Liver (tissue), 9 donors: ENCODE data around the gene NDFIP2. TPM values are rescaled to one million over a fixed set of nuclear protein-coding genes. Genes with fewer than 3 reads are reported as not detected.

Experiments used
- DNase-seq: peaks from one replicate; pipeline ENCODE4 v3.0.0-alpha.2; 2017; ENCODE audit warnings: low spot score
- H3K27ac ChIP-seq, 2 donors: one replicate each; pipeline ENCODE4 v1.7.0; 2013; ENCODE audit warnings: inconsistent platforms in 2 of 2, low read length in 2 of 2, control low read depth in 1 of 2, low read depth in 1 of 2, mild to moderate bottlenecking in 1 of 2
- H3K27me3 ChIP-seq, 4 donors: one replicate each; pipeline versions ENCODE4 v1.6.1 to v1.7.0; 2013; ENCODE audit warnings: low read length in 3 of 4, inconsistent platforms in 1 of 4, mild to moderate bottlenecking in 1 of 4, moderate library complexity in 1 of 4; ENCODE audit not compliant: control insufficient read depth in 4 of 4, insufficient read depth in 4 of 4
- H3K36me3 ChIP-seq, 4 donors: one replicate each; pipeline versions ENCODE4 v1.6.1 to v1.7.0; 2013; ENCODE audit warnings: low read length in 3 of 4, mild to moderate bottlenecking in 3 of 4, low read depth in 1 of 4, moderate library complexity in 1 of 4; ENCODE audit not compliant: control insufficient read depth in 4 of 4, insufficient read depth in 3 of 4
- H3K4me1 ChIP-seq, 4 donors: one replicate each; pipeline versions ENCODE4 v1.6.1 to v1.7.0; 2013; ENCODE audit warnings: low read length in 3 of 4, mild to moderate bottlenecking in 3 of 4, moderate library complexity in 1 of 4; ENCODE audit not compliant: control insufficient read depth in 4 of 4, insufficient read depth in 4 of 4
- H3K4me3 ChIP-seq, 3 donors: one replicate each; pipeline versions ENCODE4 v1.6.1 to v1.7.0; 2013; ENCODE audit warnings: low read length in 3 of 3, control low read depth in 1 of 3, low read depth in 1 of 3, mild to moderate bottlenecking in 1 of 3
- H3K9ac ChIP-seq, 2 donors: one replicate each; pipeline ENCODE4 v1.7.0; 2013; ENCODE audit warnings: low read length in 2 of 2, mild to moderate bottlenecking in 2 of 2, moderate library complexity in 2 of 2, control low read depth in 1 of 2, low read depth in 1 of 2
- H3K9me3 ChIP-seq, 4 donors: one replicate each; pipeline versions ENCODE4 v1.6.1 to v1.7.0; 2013; ENCODE audit warnings: low read length in 3 of 4; ENCODE audit not compliant: control insufficient read depth in 4 of 4
- CTCF ChIP-seq: fragments of 150-350 bp; IDR thresholded peaks from 2 replicates; pipeline ENCODE4 v1.5.1; 2017; ENCODE audit warnings: improper control_type of control experiment, low read depth, low read length; ENCODE audit not compliant: missing input control
- EGR1 ChIP-seq, 2 donors: IDR thresholded peaks; 2 replicates each; pipeline ENCODE4 v1.6.1; 2016 to 2018; ENCODE audit warnings: antibody characterized with exemption in 2 of 2, low read depth in 2 of 2
- FOXA1 ChIP-seq: IDR thresholded peaks from 2 replicates; pipeline ENCODE4 v1.6.1; 2016; ENCODE audit warnings: antibody characterized with exemption
- GABPA ChIP-seq, 2 donors: IDR thresholded peaks in 1 of 2; conservative IDR thresholded peaks in 1 of 2; 2 replicates each; pipeline ENCODE4 v1.6.1; 2016; ENCODE audit warnings: antibody characterized with exemption in 2 of 2, mild to moderate bottlenecking in 1 of 2, moderate library complexity in 1 of 2
- HNF4G ChIP-seq: IDR thresholded peaks from 2 replicates; pipeline ENCODE4 v1.6.1; 2016; ENCODE audit warnings: antibody characterized with exemption
- MAX ChIP-seq: IDR thresholded peaks from 2 replicates; pipeline ENCODE4 v1.6.1; 2016; ENCODE audit warnings: antibody characterized with exemption
- NR2F2 ChIP-seq: IDR thresholded peaks from 2 replicates; pipeline ENCODE4 v1.6.1; 2016; ENCODE audit warnings: antibody characterized with exemption
- RXRA ChIP-seq, 2 donors: IDR thresholded peaks; 2 replicates each; pipeline ENCODE4 v1.6.1; 2017 to 2018; ENCODE audit warnings: antibody characterized with exemption in 2 of 2, mild to moderate bottlenecking in 1 of 2
- SP1 ChIP-seq: IDR thresholded peaks from 2 replicates; pipeline ENCODE4 v1.6.1; 2018; ENCODE audit warnings: antibody characterized with exemption, mild to moderate bottlenecking
- YY1 ChIP-seq: IDR thresholded peaks from 2 replicates; pipeline ENCODE4 v1.6.1; 2016; ENCODE audit warnings: antibody characterized with exemption, mild to moderate bottlenecking
- WGBS: extraction: QIAGEN DNeasy Blood & Tissue Kit; methylation state at CpG from one replicate; pipeline ENCODE4 v1.1.7; 2013; 5-methylcytosine and 5-hydroxymethylcytosine counted together
- polyA plus RNA-seq, 2 donors: library from polyadenylated mRNA; stranded (reverse) in 1 of 2; unstranded in 1 of 2; fragments of 200-250 nt in 1 of 2; fragments of >200 nt in 1 of 2; fragmentation: Nextera tagmentation in 1 of 2; extraction: Ambion mirVana in 1 of 2; gene quantifications; one replicate each; pipeline versions ENCODE4 v1.2.1 to v1.2.3, GENCODE V29; 2013 to 2015
- total RNA-seq, 2 donors: library from RNA; depleted of rRNA; stranded (reverse); fragments of >200 nt; gene quantifications; one replicate each; pipeline ENCODE4 v1.2.3, GENCODE V29; 2014
- TF ChIP-seq, protein P1 (sequence below): IDR thresholded peaks from 2 replicates; pipeline ENCODE4 v1.6.1; 2016; ENCODE audit warnings: antibody characterized with exemption
- TF ChIP-seq, protein P2 (sequence below): IDR thresholded peaks from 2 replicates; pipeline ENCODE4 v1.6.1; 2016; ENCODE audit warnings: antibody characterized with exemption
- donor health status: healthy.
- donor health status: healthy.
- donor health status: healthy.
- donor health status: healthy.
- donor health status: healthy.

NDFIP2 gene
- total and polyA plus RNA-seq, 4 donors: 15.5 to 22.2 (median 16.3) TPM

DNA sequence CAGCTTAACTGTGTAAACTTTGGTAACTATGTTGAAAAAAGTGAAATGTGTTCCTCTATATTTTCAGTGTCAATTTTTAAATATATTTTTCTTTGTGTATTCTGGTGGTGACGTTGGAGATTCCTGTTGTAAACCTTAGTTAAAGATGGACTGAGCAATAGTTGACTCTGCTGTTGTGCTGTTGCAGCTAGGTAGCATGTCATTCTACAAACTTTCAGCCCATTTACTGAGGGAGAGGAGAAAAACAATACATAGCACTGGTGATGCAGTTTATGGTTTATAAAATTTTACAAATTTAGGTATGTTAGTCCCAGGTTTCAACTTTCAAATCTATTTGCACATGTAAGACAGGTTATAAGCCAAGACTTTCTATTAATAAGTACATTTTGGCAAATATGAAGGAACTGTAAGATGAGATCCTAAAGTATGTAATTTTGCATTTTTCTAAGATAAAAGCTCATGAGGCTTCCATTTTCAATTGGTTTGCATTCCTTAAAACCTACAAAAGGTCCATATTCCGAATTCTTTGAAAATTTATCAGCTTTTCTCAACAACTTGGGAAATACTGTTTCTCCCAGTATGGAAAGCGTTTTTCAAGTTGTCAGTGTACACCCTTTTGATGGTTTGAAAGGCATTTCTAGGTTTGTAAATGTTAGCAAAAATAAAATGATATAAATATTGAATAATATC is 1.5 kb downstream of the NDFIP2 start:
- Histone ChIP-seq H3K9me3 (no peaks in the 10 kb centered on the region), H3K27me3 (no peaks in the 10 kb centered on the region), H3K9ac (peak overlapping the region; percentile 9 to 22), H3K36me3 (no peaks in the 10 kb centered on the region), H3K27ac (no peak overlapping the region), H3K4me1 (peaks cover 4 to 52% (median 32%) of the 10 kb centered on the region in 4 donors), H3K4me3 (peak overlapping the region in 2 of 3 donors; percentile 81 to 96)
- TF ChIP-seq HNF4G (no peak), FOXA1 (no peak), NR2F2 (no peak), MAX (no peak), EGR1 (IDR thresholded peaks at IDR 0.05; ENCODE audit: low read depth in 2 of 2) (no peak)
- TF ChIP-seq, protein P1, sequence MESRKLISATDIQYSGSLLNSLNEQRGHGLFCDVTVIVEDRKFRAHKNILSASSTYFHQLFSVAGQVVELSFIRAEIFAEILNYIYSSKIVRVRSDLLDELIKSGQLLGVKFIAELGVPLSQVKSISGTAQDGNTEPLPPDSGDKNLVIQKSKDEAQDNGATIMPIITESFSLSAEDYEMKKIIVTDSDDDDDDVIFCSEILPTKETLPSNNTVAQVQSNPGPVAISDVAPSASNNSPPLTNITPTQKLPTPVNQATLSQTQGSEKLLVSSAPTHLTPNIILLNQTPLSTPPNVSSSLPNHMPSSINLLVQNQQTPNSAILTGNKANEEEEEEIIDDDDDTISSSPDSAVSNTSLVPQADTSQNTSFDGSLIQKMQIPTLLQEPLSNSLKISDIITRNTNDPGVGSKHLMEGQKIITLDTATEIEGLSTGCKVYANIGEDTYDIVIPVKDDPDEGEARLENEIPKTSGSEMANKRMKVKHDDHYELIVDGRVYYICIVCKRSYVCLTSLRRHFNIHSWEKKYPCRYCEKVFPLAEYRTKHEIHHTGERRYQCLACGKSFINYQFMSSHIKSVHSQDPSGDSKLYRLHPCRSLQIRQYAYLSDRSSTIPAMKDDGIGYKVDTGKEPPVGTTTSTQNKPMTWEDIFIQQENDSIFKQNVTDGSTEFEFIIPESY: no peak
- 63% methylated on average over 3 of the region's 3 CpGs for WGBS
- DNase-seq: no peak

GRCh38 chr13:79483086-79483706 is 2.2 kb downstream of the NDFIP2 start:
- no peak overlapping the region for H3K9ac ChIP-seq
- WGBS: 50% methylated on average over 4 of the region's 4 CpGs

More at GRCh38 chr13:79483086-79483706, 2.2 kb downstream of the NDFIP2 start:
- Histone ChIP-seq H3K36me3 (no peaks in the 10 kb centered on the region), H3K4me3 (no peak overlapping the region), H3K4me1 (peaks cover 4 to 52% (median 32%) of the 10 kb centered on the region in 4 donors), H3K27ac (no peak overlapping the region), H3K27me3 (no peaks in the 10 kb centered on the region), H3K9me3 (no peaks in the 10 kb centered on the region)
- DNase-seq: no peak
- TF ChIP-seq, protein P2, sequence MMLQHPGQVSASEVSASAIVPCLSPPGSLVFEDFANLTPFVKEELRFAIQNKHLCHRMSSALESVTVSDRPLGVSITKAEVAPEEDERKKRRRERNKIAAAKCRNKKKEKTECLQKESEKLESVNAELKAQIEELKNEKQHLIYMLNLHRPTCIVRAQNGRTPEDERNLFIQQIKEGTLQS: no peak
- no peak for TF ChIP-seq FOXA1
- no peak for TF ChIP-seq GABPA (IDR thresholded peaks at IDR 0.05 in 1 of 2, conservative IDR thresholded peaks at IDR 0.05 in 1 of 2)
- no peak for TF ChIP-seq CTCF
- no peak for TF ChIP-seq RXRA (IDR thresholded peaks at IDR 0.05)
- no peak for TF ChIP-seq SP1
- TF ChIP-seq, protein P1: no peak
- no peak for TF ChIP-seq YY1
